ENCODE measurements around the gene SYDE1.

Gene SYDE1

GRCh38 chr19:15154002-15154612, 46.9 kb downstream of the SYDE1 start:
- H3K4me1 ChIP-seq (ENCODE audit: insufficient read depth, low read length) = no peaks in the 10 kb centered on the region
- no peak overlapping the region for H3K9ac ChIP-seq (ENCODE audit: low read depth, low read length)
- H3K9me3 ChIP-seq (ENCODE audit: insufficient read depth, low read length, severe bottlenecking) = no peaks in the 10 kb centered on the region
- H3K27me3 ChIP-seq (ENCODE audit: insufficient read depth, low read length, poor library complexity) = no peaks in the 10 kb centered on the region
- peak; percentile 75 for ATAC-seq (ENCODE audit: insufficient read depth, low read depth)
- H3K4me2 ChIP-seq (ENCODE audit: insufficient read depth, low read length) = no peak overlapping the region
- H3K36me3 ChIP-seq (ENCODE audit: insufficient read depth, low read length) = no peaks in the 10 kb centered on the region
- TF ChIP-seq EZH2 (IDR thresholded peaks at IDR 0.05; ENCODE audit: borderline replicate concordance, low read depth, low read length, severe bottlenecking) = no peak
- TF ChIP-seq CTCF (IDR thresholded peaks at IDR 0.05; ENCODE audit: borderline replicate concordance, extremely low read depth, low read length, poor library complexity, severe bottlenecking) = peak; percentile 86
- H3K79me2 ChIP-seq (ENCODE audit: insufficient read depth, low read length) = no peaks in the 10 kb centered on the region
- H3K27ac ChIP-seq (ENCODE audit: low read length) = no peak overlapping the region
- peak; percentile 71 for DNase-seq
- no peaks in the 10 kb centered on the region for H4K20me1 ChIP-seq (ENCODE audit: insufficient read depth, low read length)
- H3K4me3 ChIP-seq (ENCODE audit: low read depth in 1 of 2, low read length in 2 of 2) = no peak overlapping the region
- no peak overlapping the region for H2AFZ ChIP-seq (ENCODE audit: low read depth, low read length)

- Histone ChIP-seq H3K9ac (ENCODE audit: low read depth, low read length) (no peak overlapping the region), H2AFZ (ENCODE audit: low read depth, low read length) (no peak overlapping the region), H3K79me2 (ENCODE audit: insufficient read depth, low read length) (no peaks in the 10 kb centered on the region), H3K36me3 (ENCODE audit: insufficient read depth, low read length) (peaks cover 8% of the 10 kb centered on the region), H4K20me1 (ENCODE audit: insufficient read depth, low read length) (no peaks in the 10 kb centered on the region), H3K27ac (ENCODE audit: low read length) (no peak overlapping the region), H3K4me2 (ENCODE audit: insufficient read depth, low read length) (no peak overlapping the region), H3K4me3 (ENCODE audit: low read depth in 1 of 2, low read length in 2 of 2) (no peak overlapping the region), H3K9me3 (ENCODE audit: insufficient read depth, low read length, severe bottlenecking) (peaks cover 4% of the 10 kb centered on the region), H3K4me1 (ENCODE audit: insufficient read depth, low read length) (no peaks in the 10 kb centered on the region), H3K27me3 (ENCODE audit: insufficient read depth, low read length, poor library complexity) (no peaks in the 10 kb centered on the region)
- no peak for ATAC-seq (ENCODE audit: insufficient read depth, low read depth)
- TF ChIP-seq EZH2 (IDR thresholded peaks at IDR 0.05; ENCODE audit: borderline replicate concordance, low read depth, low read length, severe bottlenecking) (no peak), CTCF (IDR thresholded peaks at IDR 0.05; ENCODE audit: borderline replicate concordance, extremely low read depth, low read length, poor library complexity, severe bottlenecking) (no peak)
- DNase-seq = no peak
Observed at GRCh38 chr19:15155296-15155695, 48.1 kb downstream of the SYDE1 start.

GRCh38 chr19:15156391-15156790, 49.2 kb downstream of the SYDE1 start:
- DNase-seq (no peak), ATAC-seq (ENCODE audit: insufficient read depth, low read depth) (no peak)
- Histone ChIP-seq H3K9me3 (ENCODE audit: insufficient read depth, low read length, severe bottlenecking) (peaks cover 4% of the 10 kb centered on the region), H3K4me1 (ENCODE audit: insufficient read depth, low read length) (no peaks in the 10 kb centered on the region), H2AFZ (ENCODE audit: low read depth, low read length) (no peak overlapping the region), H3K36me3 (ENCODE audit: insufficient read depth, low read length) (peaks cover 19% of the 10 kb centered on the region), H3K79me2 (ENCODE audit: insufficient read depth, low read length) (no peaks in the 10 kb centered on the region), H3K4me3 (ENCODE audit: low read depth in 1 of 2, low read length in 2 of 2) (no peak overlapping the region), H3K27ac (ENCODE audit: low read length) (no peak overlapping the region), H3K27me3 (ENCODE audit: insufficient read depth, low read length, poor library complexity) (no peaks in the 10 kb centered on the region), H3K4me2 (ENCODE audit: insufficient read depth, low read length) (no peak overlapping the region), H3K9ac (ENCODE audit: low read depth, low read length) (no peak overlapping the region), H4K20me1 (ENCODE audit: insufficient read depth, low read length) (no peaks in the 10 kb centered on the region)
- TF ChIP-seq EZH2 (IDR thresholded peaks at IDR 0.05; ENCODE audit: borderline replicate concordance, low read depth, low read length, severe bottlenecking) (no peak), CTCF (IDR thresholded peaks at IDR 0.05; ENCODE audit: borderline replicate concordance, extremely low read depth, low read length, poor library complexity, severe bottlenecking) (no peak)

All from DND-41 (cell line).